Measurements from ENCODE around the gene TYK2.
A peak's percentile ranks its signal among the peaks of the same experiment; 100 is the strongest.
"Not testable (repeated sequence)": the region's sequence is repeated elsewhere in the genome, so short reads cannot be mapped to it uniquely, and the experiment has no call there.

TYK2 gene

DNA sequence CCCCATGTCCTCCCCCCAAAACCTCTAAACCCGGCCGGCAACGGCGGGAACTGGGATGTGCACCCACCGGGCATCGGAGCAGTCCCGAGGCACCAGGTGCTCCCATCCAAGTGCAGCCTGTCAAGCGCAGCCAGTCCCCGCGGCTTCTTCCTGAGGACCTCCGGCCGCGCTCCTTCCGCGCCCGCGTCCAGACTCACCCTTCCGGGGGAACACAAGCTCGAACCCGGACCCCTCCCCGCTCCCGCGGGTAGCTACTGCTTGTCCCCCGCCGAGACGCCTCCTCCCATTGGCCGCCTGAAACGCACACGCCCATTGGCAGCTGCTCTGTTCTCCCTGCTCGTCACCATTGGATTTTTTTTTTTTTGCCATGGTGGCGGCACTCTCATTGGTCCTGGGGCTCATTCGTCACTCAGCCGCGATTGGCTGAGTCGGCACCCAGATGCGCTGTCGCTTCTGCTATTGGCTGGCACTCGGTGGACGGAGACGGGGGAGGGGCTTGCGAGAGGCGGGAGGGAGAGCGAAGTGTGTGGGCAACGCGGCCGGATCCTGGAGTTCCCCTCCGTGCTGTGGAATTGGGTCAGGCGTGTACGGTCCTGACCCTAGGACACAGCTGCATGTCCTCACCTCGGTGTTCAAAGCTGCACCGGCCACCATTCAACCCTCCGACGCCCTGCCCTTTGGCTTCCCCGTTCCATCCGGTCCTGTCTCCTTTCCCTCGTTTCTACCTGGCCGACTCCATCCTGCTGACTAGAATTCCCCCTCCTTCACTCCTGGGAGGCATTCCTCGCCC is at the start of gene TYK2:
Gene TYK2 (minus strand): TSS at position 260 of the 790 bp plus-strand sequence. CDS start 2,166 bp downstream, outside the sequence.
- DNase-seq (ENCODE audit: low read depth, low spot score), result peak; percentile 92

DNA sequence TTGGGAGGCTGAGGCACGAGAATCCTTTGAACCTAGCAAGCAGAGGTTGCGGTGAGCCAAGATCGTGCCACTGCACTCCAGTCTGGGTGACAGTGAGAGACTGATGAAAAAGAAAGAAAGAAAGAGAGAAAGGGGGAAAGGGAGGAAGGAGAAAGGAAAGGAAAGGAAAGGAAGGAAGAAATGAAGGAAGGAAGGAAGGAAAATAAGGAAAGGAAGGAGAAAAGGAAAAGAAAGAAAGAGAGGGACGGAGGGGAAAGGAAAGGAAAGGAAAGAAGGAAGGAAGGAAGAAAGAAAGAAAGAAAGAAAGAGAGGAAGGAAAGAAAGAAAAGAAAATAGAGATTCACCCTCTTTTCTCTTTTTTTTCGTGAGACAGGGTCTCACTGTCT is 48.6 kb upstream of the TYK2 start:
- no peak for DNase-seq (ENCODE audit: low read depth, low spot score)

DNA sequence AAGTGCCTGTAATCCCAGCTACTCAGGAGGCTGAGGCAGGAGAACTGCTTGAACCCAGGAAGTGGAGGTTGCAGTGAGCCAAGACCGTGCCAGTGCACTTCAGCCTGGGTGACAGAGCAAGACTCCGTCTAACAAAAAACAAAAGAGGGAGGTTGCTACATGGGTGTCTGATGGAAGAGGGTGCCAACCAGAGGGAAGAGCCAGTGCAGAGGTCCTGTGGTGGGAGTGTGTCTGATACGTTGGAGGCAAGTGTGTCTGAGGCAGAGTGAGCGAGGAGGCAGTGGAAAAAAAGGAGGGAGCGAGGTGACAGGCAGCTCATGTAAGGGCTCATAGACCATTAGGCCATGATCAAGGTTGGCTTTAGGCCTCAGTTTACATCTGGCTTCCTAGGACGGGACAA is 46.8 kb upstream of the TYK2 start:
- no peak for DNase-seq (ENCODE audit: low read depth, low spot score)

DNA sequence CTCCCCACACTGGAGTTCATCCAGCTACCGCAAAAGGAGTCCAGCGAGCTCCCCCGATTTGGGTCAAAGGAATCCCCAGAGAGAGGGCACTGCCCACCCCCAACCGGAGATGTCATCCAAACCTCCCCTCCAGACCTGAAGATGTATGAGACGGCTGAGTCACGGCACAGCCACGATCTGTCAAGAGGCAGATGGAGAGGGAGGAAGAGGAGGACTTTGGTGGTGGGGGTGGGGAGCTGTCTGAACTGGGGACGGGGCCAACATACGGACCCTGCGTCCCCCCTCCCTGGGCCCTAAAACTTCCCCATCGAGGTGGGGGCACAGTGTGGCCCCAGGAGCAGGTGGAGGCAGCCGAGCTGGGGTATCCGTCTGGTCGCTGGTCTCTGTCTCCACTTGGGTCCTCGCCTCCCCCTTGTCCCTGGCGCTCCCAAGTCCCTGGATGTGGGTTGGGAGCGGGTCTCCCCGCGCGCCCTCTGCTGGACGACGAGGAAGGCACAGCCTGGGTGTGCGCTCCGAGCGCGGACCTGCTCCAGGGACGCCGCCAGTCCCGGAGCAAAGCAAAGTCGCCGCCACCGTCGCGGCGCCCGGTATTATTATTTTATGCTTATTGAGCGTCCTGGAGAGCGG is 43.8 kb upstream of the TYK2 start:
- no peak for DNase-seq (ENCODE audit: low read depth, low spot score)

DNA sequence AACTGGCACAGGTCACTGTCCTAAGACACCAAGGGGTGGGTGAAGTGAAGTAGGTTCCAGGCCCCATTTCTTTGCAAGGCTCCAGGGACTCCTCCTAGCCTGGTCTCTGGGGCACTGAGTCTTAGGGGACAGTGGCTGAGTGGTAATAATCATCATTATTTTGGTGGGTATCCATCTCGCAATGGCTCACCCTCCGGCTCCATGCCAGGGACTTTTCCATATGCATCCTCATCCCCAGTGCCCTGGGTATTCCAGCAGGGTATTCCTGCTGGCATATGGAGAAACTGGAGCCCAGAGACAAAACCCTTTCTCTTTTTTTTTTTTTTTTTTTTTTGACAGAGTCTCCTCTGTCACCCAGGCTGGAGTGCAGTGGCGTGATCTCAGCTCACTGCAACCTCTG is 42.5 kb upstream of the TYK2 start:
- no peak for DNase-seq (ENCODE audit: low read depth, low spot score)

DNA sequence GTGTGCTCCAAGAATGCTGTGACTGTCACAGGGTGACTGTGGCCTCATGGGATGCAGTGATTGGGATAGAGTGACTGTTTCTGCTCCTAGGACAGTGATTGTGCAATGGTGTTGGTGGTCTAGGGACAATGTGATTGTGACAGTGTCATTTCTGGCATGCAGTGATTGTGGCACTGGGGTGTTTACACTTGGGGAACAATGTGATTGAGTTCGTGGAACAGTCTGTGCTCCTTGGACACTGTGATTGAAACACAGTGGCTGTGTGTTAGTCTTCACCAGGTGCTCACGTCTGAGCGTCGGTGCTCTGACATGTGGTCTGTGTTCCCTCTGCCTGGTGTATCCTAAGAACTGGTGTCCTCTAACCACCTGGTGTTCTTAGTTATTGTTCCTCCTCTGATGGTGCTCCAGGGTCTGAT is 41.7 kb upstream of the TYK2 start:
- DNase-seq (ENCODE audit: low read depth, low spot score), result no peak

DNA sequence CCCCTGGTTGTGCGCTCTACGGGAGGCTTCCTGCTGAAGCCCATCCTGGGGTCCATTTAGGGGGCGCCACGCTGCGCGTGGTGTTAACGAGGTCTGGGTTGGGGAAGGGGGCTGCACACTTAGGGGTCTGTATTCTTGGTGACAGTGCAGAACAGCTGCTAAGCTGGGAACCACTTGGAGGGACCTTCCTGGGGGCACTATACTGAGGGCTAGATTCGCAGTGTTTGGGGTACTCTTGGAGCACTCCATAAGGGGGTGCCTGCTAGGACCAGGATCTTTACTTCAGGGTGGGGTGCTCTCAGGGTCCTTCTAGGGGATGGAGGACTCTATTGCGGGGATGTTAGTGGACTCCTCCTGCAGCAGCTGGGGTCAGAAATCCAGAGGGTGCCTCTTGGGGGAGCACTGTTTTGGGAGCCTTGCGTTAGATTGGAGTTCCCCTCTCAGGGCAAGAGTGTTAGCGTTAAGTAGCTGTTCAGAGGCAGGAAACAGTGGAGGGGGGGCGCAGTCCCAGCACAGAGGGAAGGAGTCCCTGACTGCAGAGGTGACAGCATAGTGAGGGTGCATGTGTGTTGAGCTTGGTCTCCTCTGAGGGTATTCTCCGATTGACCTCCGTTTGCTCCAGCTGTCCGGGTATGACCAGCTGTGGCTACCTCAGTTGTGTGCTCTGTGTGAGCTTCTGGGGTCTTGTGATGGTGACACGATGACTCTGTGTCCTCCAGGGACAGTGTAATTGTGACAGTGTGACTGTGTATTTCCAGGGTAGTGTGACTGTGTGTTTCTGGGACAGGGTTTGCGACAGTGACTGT is 41.1 kb upstream of the TYK2 start:
- no peak for DNase-seq (ENCODE audit: low read depth, low spot score)

DNA sequence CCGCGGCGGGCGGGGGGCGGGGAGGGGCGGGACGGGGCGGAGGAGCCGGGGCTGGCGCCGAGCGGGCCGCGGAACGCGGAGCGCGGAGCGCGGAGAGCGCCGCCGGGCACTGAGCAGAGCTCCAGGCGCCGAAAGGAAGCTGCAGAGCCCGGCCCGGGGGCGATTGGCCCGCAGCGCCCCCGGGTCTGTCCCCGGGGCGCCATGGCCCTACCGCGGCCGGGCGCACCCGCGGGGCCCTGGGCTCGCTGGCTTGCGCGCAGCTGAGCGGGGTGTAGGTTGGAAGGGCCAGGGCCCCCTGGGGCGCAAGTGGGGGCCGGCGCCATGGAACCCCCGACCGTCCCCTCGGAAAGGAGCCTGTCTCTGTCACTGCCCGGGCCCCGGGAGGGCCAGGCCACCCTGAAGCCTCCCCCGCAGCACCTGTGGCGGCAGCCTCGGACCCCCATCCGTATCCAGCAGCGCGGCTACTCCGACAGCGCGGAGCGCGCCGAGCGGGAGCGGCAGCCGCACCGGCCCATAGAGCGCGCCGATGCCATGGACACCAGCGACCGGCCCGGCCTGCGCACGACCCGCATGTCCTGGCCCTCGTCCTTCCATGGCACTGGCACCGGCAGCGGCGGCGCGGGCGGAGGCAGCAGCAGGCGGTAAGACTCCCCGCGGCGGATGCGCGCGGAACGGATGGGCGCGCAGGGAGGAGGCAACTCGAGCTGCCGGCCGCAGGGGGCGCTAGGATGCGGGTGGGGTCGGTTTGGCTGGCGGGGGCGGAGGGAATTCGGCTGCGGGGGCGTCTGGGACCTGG is 40.3 kb upstream of the TYK2 start, which contains the start of gene PDE4A:
Gene PDE4A (plus strand): TSS at position 95 of the 796 bp plus-strand sequence. CDS start 227 bp downstream, at position 322.
- DNase-seq (ENCODE audit: low read depth, low spot score), result no peak

DNA sequence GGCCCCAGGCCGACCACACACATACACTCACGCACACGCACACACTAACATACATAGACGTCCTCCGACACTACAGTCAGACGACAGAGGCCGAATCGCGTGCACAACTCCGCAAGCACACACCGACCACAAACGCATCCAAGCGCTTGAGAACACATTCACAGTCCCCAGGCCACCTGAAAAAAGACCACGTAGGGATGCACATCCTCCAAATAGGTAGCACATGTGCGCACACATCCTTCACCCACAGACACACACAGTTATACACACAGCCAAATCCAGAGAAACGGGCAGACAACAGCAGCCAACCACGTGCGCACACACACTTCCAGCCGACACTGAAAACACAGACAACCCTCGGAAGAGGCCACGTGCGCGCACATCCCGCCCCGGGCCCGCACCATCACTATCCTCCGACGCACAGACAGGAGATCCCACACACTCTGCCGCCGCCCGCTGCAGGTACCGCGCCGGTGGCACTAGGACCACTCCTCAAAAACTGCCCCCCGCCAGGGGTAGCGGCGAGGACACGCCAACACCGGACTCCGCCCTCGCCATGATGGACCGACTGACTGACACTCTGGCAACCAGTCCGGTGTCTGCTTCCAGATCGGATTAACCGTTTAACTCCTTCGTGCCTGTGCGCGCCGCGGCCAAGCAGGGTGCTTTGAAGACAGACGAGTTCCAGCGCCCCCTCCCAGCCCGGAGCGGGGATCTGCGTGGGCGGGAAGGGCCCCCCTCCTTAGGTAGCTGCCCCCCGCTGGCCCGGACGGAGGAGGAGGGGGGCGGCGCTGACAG is 39.5 kb upstream of the TYK2 start:
- peak; percentile 42 for DNase-seq (ENCODE audit: low read depth, low spot score)

DNA sequence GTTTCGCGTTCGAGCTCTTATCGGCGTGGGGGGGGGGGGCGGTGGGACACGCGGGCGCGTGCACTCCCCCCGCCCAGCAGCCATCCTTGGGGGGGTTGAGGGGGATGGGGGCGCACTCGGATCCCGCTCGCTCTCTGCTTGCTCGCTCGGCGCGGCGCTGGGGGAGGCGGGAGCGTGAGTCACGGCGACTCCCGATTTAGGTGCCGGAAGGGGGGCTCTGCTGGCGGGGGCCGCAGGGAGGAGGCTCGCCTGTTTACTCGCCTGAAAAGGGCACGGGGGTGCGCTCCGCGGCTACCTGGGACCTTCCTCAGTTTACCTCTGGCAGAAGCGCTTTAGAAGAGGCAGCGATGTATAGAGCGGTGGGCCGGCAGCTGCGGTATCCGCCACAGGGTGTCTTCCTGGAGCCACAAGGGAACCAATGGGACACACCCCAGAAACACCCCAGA is 38.9 kb upstream of the TYK2 start:
- no peak for DNase-seq (ENCODE audit: low read depth, low spot score)

DNA sequence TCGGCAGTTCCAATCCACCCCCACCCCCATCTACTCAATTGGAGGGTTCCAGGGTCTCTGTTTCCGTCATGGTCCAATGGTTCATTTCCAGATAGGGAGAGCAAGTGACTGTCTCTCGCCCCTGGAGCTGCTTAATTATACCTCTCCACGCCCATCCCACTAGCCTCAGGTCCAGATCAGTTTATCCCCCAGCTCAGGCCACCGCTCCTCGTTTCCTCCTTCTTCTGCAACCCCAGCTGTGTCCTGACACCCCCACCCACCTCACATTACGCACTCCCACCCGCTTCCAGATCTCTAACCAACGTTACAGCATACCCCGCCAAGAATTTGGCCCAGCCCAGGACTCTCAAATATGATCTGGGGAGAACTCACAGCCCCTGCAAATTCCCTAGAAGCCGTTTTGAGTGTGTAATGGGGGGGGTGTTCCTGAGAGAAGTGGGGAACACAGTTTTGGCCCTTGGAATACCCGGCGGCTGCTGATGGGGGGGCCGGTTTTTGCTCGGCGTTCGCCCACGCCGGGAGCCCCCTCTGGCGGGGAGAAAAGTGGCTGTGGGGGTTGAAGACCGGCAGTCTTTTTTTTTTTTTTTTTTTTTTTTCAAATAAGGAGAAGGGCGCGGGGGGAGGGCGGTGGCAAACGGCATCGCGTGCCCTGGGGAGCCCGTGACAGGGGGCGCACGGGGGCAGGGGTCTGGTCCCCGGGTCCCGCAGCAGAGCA is 38.3 kb upstream of the TYK2 start:
- DNase-seq (ENCODE audit: low read depth, low spot score), result no peak

DNA sequence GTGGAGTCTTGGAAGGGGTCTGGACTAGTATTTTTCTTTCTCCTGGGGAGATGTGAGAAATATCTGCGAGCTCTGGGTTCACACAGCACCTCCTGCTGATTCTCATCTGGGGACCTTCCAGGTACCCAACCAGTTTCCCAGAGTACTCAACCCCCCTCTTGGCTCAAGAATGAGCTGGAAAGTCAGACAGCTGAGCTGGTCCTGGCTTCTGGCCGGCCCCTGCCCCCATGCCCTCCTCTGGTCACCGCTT is 37.8 kb upstream of the TYK2 start:
- DNase-seq (ENCODE audit: low read depth, low spot score), result no peak

DNA sequence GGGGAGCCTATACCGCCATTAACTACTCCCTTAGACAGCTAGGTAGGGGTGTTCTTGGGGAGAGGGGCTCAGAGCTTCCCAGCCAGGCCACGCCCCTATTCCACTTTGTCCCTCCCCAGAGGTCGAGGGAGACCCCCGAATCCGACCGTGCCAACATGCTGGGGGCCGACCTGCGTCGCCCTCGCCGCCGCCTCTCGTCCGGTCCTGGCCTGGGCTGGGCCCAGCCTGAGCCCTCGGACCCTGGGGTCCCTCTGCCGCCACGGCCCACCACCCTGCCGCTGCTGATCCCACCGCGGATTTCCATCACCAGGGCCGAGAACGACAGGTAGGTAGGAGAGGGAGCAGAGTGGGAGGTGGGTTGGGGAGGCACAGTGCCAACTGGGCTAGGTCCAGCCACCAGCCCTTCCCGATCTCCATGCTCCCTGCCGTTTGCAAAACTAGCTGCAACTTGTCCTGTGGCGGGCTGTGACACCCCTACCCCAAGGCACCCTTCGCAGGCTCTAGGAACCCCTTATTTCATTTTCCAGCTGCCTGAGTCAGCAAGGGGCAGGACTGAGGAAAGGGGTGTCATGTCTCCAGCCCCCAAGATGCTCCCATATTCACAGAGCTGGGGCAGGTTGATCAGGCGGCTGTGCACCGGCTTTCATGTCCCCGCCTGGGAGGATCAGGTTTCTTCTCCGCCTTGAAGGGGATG is 37.3 kb upstream of the TYK2 start:
- DNase-seq (ENCODE audit: low read depth, low spot score), result no peak

DNA sequence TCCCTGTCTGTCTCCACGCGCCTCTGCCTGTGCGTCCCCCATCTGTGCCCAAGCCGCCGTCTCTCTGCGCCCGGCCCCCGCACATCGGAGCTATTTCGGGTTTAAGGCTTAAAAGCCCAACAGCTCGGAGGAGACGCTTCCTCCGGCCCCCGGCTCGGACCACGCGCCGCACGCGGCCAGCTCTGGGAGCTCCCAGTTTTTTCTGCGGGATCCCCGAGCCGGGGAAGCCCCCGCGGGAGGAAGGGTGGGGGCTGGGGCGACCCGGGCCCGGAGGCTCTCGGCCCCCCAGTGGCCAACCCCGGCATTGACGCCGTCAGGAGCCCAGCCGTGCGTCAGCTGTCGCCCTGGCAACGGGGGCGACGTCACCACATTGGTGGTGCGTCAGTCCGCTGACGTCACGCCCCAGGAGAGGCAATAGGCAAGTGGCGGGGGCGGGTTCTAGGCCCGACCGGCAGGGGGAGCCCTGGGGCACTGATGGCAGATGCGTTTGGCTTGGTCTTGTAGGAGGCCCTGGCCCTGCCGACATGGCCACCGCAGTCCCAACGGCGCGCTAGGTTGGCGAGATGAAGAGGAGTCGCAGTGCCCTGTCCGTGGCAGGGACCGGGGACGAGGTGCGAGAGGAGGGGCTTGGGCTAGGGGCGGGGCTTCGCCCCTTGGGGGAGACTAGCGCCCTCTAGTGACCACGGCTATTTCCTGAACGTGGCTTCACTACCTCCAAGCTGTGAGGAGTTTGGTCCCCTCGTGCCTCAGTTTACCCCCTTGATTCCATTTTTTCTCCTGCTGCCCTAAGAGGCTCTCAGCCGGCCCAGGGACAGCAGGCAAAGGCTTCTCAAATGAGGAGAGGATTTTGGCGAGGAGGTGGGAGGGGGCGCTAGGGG is 36.2 kb upstream of the TYK2 start:
- DNase-seq (ENCODE audit: low read depth, low spot score), result peak; percentile 61

DNA sequence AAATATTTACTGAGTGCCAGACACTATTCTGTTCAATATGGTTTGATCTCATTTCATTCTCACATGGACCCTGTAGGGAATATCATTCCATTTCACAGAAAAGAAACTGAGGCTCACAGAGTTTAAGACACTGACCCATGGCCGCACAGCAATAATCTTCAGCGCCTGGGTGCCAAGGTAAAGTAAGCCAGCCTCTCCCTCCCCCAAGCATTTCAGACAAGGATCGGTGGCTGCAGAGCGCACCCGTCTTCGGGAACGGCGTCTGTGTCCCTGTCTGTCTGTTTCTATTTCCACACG is 35.7 kb upstream of the TYK2 start:
- DNase-seq (ENCODE audit: low read depth, low spot score), result no peak

DNA sequence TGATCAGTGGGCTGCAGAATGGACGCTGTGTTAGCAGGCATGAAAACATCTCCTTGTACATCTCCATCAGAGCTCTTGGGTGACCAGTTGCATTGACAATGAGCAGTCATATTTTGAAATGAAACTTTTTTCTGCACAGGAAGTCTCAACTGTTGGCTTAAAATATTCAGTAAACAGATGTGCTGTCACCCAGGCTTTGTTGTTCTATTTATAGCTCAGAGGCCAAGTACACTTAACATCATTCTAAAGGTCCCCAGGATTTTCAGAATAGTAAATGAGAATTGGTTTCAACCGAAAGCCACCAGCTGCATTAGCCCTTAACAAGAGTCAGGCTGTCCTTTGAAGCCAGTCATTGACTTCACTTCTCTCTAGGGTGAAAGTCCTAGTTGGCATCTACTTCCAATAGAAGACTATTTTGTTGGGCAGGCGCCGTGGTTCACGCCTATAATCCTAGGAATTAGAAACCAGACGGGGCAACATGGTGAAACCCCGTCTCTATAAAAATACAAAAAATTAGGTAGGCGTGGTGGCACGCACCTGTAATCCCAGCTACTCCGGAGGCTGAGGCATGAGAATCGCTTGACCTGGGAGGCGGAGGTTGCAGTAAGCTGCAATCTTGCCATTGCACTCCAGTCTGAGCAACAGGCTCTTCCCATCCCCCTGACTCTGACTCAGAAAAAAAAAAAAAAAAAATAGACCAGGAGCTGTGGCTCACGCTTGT is 32.0 kb upstream of the TYK2 start:
- no peak for DNase-seq (ENCODE audit: low read depth, low spot score)

DNA sequence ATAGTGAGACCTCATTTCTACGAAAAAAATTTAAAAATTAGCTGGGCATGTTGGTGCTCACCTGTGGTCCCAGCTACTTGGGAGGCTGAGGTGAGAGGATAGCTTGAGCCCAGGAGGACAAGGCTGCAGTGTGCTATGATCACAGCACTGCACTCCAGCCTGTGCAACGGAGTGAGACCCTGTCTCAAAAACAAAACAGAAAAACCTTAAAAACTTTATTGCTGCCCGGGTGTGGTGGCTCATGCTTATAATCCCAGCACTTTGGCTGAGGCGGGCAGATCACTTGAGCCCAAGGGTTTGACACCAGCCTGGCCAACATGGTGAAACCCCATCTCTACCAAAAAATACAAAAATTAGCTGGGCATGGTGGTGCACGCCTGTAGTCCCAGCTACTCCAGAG is 30.9 kb upstream of the TYK2 start:
- not testable (repeated sequence) for DNase-seq (ENCODE audit: low read depth, low spot score)
